IMR-90 (cell line): Measurements from ENCODE around the gene KCNAB2. TPM values are rescaled to one million over a fixed set of nuclear protein-coding genes. Genes with fewer than 3 reads are reported as not detected.

ENCODE experiments used
- ATAC-seq: fragments of 200-7000 bp; cut with Tn5 transposase; 2 replicates; pipeline ENCODE4 v1.9.1; 2020; ENCODE audit warnings: low read depth, mild to moderate bottlenecking, moderate library complexity
- BruUV-seq: library from RNA; stranded (reverse); fragments of 400-500 nt; replicated peaks from 2 replicates; lab custom pipeline; 2021; lab: Mats Ljungman, UMichigan
- CTCF ChIA-PET: fragments of 300-600 bp; formaldehyde crosslinking; extraction: SDS; loops from one replicate; lab custom pipeline; 2021; ENCODE audit warnings: antibody characterized with exemption; lab: Yijun Ruan, JAX
- POLR2A ChIA-PET: fragments of 300-600 bp; sonication (Branson Sonifier 250); formaldehyde crosslinking; loops from one replicate; lab custom pipeline; 2022; ENCODE audit warnings: antibody characterized with exemption; ENCODE audit not compliant: unreplicated experiment; lab: Charles Lee
- DNase-seq: peaks from one replicate; pipeline ENCODE4 v3.0.0; 2013
- H2AFZ ChIP-seq: replicated peaks from 2 replicates; pipeline ENCODE3; 2013; ENCODE audit warnings: low read length, mild to moderate bottlenecking; ENCODE audit not compliant: poor library complexity
- H2AK5ac ChIP-seq: 2 replicates; pipeline ENCODE4 v1.6.1; 2013; ENCODE audit warnings: low read depth, low read length, inconsistent platforms
- H2AK9ac ChIP-seq: replicated peaks from 2 replicates; pipeline ENCODE3; 2013; ENCODE audit warnings: mild to moderate bottlenecking, low read depth, low read length, moderate library complexity; ENCODE audit not compliant: poor library complexity
- H2BK120ac ChIP-seq: 2 replicates; pipeline ENCODE4 v1.6.1; 2013; ENCODE audit warnings: low read depth, low read length, inconsistent platforms
- H2BK15ac ChIP-seq: 3 replicates; pipeline ENCODE4 v1.6.1; 2013; ENCODE audit warnings: low read depth, low read length, inconsistent platforms
- H2BK20ac ChIP-seq: 2 replicates; pipeline ENCODE4 v1.6.1; 2013; ENCODE audit warnings: low read depth, mild to moderate bottlenecking, inconsistent platforms, low read length, moderate library complexity
- H2BK5ac ChIP-seq: 2 replicates; pipeline ENCODE4 v1.6.1; 2013; ENCODE audit warnings: mild to moderate bottlenecking, low read depth, low read length, inconsistent platforms; ENCODE audit not compliant: poor library complexity, severe bottlenecking
- H3K14ac ChIP-seq: replicated peaks from 2 replicates; pipeline ENCODE4 v1.6.1; 2013; ENCODE audit warnings: low read depth, low read length, inconsistent platforms
- H3K18ac ChIP-seq: 2 replicates; pipeline ENCODE4 v1.6.1; 2013; ENCODE audit warnings: low read depth, low read length, control low read depth
- H3K23ac ChIP-seq: 2 replicates; pipeline ENCODE4 v1.6.1; 2013; ENCODE audit warnings: low read depth, low read length, inconsistent platforms
- H3K27ac ChIP-seq: 2 replicates; pipeline ENCODE4 v1.5.1; 2013; ENCODE audit warnings: mild to moderate bottlenecking, control low read depth, low read length; ENCODE audit not compliant: insufficient read depth
- H3K27me3 ChIP-seq: 2 replicates; pipeline ENCODE4 v1.6.1; 2013; ENCODE audit warnings: low read length; ENCODE audit not compliant: control insufficient read depth, insufficient read depth
- H3K36me3 ChIP-seq: 2 replicates; pipeline ENCODE4 v1.6.1; 2013; ENCODE audit warnings: low read length, mixed read lengths; ENCODE audit not compliant: control insufficient read depth, insufficient read depth
- H3K4ac ChIP-seq: 2 replicates; pipeline ENCODE4 v1.6.1; 2013; ENCODE audit warnings: low read depth, low read length, inconsistent platforms
- H3K4me1 ChIP-seq: 2 replicates; pipeline ENCODE4 v1.6.1; 2013; ENCODE audit warnings: low read length, mixed read lengths; ENCODE audit not compliant: control insufficient read depth, insufficient read depth
- H3K4me2 ChIP-seq: 2 replicates; pipeline ENCODE4 v1.6.1; 2013; ENCODE audit warnings: low read depth, mild to moderate bottlenecking, control low read depth, low read length, moderate library complexity
- H3K4me3 ChIP-seq: 2 replicates; pipeline ENCODE4 v1.5.1; 2013; ENCODE audit warnings: low read depth, mild to moderate bottlenecking, control low read depth, low read length, moderate library complexity; ENCODE audit not compliant: insufficient read depth
- H3K56ac ChIP-seq: 2 replicates; pipeline ENCODE4 v1.6.1; 2013; ENCODE audit warnings: low read length, inconsistent platforms; ENCODE audit not compliant: insufficient read depth; ENCODE audit errors: extremely low read depth
- H3K79me1 ChIP-seq, 2 experiments: 2 replicates each; pipeline ENCODE4 v1.6.1; 2013; ENCODE audit warnings: low read length in 2 of 2, inconsistent platforms in 1 of 2, low read depth in 1 of 2
- H3K9ac ChIP-seq: 2 replicates; pipeline ENCODE4 v1.6.1; 2013; ENCODE audit warnings: low read depth, low read length, control low read depth
- H3K9me1 ChIP-seq: 2 replicates; pipeline ENCODE4 v1.6.1; 2013; ENCODE audit warnings: low read length, inconsistent platforms; ENCODE audit not compliant: insufficient read depth
- H3K9me3 ChIP-seq: 2 replicates; pipeline ENCODE4 v1.6.1; 2013; ENCODE audit warnings: low read length; ENCODE audit not compliant: control insufficient read depth, insufficient read depth
- H4K20me1 ChIP-seq: 2 replicates; pipeline ENCODE4 v1.6.1; 2013; ENCODE audit warnings: low read length, inconsistent platforms; ENCODE audit not compliant: insufficient read depth
- H4K5ac ChIP-seq: 2 replicates; pipeline ENCODE4 v1.6.1; 2013; ENCODE audit warnings: mild to moderate bottlenecking, low read depth, low read length, control low read depth
- H4K8ac ChIP-seq, 2 experiments: 2 replicates each; pipeline ENCODE4 v1.6.1; 2013; ENCODE audit warnings: low read depth in 2 of 2, low read length in 2 of 2, control low read depth in 1 of 2, inconsistent platforms in 1 of 2
- H4K91ac ChIP-seq: 2 replicates; pipeline ENCODE4 v1.6.1; 2013; ENCODE audit warnings: low read depth, low read length, inconsistent platforms; ENCODE audit not compliant: insufficient read depth
- CHD1 ChIP-seq: IDR thresholded peaks from 2 replicates; pipeline ENCODE4 v1.6.1; 2012; ENCODE audit warnings: low read depth, low read length, improper control_type of control experiment
- ELK1 ChIP-seq: fragments of 150-350 bp; IDR thresholded peaks from 2 replicates; pipeline ENCODE4 v1.6.1; 2016; ENCODE audit warnings: low read depth, mild to moderate bottlenecking, low read length, moderate library complexity, borderline replicate concordance
- MAZ ChIP-seq: IDR thresholded peaks from 2 replicates; pipeline ENCODE4 v1.6.1; 2012; ENCODE audit warnings: low read depth, mild to moderate bottlenecking, low read length, improper control_type of control experiment, moderate library complexity, borderline replicate concordance
- RCOR1 ChIP-seq: IDR thresholded peaks from 2 replicates; pipeline ENCODE4 v1.6.1; 2012; ENCODE audit warnings: mild to moderate bottlenecking, low read length, improper control_type of control experiment; ENCODE audit not compliant: insufficient replicate concordance
- RFX5 ChIP-seq: IDR thresholded peaks from 2 replicates; pipeline ENCODE4 v1.8.0; 2012; ENCODE audit warnings: low read depth, mild to moderate bottlenecking, low read length, moderate library complexity
- WGBS, 2 experiments: methylation state at CpG; one replicate each; pipeline versions ENCODE4 v1.1.5 to v1.1.7; 2013; ENCODE audit warnings: missing lambda C conversion rate in 2 of 2; ENCODE audit not compliant: insufficient read length in 1 of 2; ENCODE audit errors: extremely low coverage in 2 of 2; 5-methylcytosine and 5-hydroxymethylcytosine counted together
- dilution Hi-C: fragments of 300-500 bp; cut with HindIII; formaldehyde crosslinking; loops from one replicate; pipeline ENCODE4 v1.14.3; 2018; ENCODE audit warnings: low sequenced_read_pairs; ENCODE audit not compliant: unreplicated experiment
- in situ Hi-C: fragments of 300-500 bp; cut with MboI; formaldehyde crosslinking; loops from 3 replicates; pipeline ENCODE4 v1.14.3; 2019; ENCODE audit warnings: low sequenced_read_pairs, inconsistent platforms, mixed read lengths
- intact Hi-C: fragments of 100-400 bp; cut with micrococcal nuclease; formaldehyde crosslinking; loops from 2 replicates; pipeline ENCODE4 v1.10.0; 2022
- polyA plus RNA-seq, 3 experiments: library from polyadenylated mRNA; depleted of rRNA; stranded (reverse); fragments of >200 nt; gene quantifications; 2 replicates each; pipeline ENCODE4 v1.2.3, GENCODE V29; 2012; ENCODE audit warnings: low replicate concordance in 1 of 3
- total RNA-seq: library from RNA; depleted of rRNA; stranded (reverse); fragments of >200 nt; gene quantifications from 2 replicates; pipeline ENCODE4 v1.2.3, GENCODE V29; 2012

Gene KCNAB2
- total and polyA plus RNA-seq, 2 of the 4 experiments (the other 2 are of a cell fraction): 1.3 to 4.2 TPM

DNA sequence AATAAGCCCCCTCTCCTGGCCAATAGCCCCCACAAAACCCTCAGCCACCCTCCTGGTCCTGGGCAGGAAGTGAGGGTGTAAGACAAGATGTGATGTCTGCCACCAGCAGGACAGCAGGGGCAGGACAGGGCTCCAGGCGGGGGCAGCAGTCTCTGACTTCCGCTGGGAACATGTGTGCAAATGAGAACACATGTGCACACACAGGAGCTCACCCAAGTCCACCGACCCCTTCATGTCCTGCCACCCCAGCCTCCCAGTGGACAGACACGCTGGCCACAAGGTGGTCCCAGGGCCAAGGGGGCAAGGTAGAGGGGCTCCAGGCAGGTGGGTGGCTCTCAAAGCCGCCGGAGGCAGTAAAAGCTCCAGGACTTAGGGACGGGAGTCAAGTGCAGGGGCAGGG lies 60.1 kb downstream of the KCNAB2 start:
- H3K27ac ChIP-seq: no peak overlapping the region
- no peak overlapping the region for H3K4ac ChIP-seq
- no peak overlapping the region for H3K18ac ChIP-seq
- H3K14ac ChIP-seq: no peak overlapping the region
- no peak overlapping the region for H2AK5ac ChIP-seq
- no peak overlapping the region for H2AFZ ChIP-seq
- H3K9me1 ChIP-seq: no peaks in the 10 kb centered on the region
- intact Hi-C loops (no loop called here), dilution Hi-C loops (no loop called here), in situ Hi-C loops (no loop called here)
- CTCF ChIA-PET: interaction anchor here (1.1 kb wide), 1 partner anchor 139 kb away, joined by 4 read pairs; no protein-coding TSS in a partner anchor
- H3K27me3 ChIP-seq: peaks cover 31% of the 10 kb centered on the region; the same call in 1 of the 2 replicates
- no peak overlapping the region for H2BK120ac ChIP-seq
- H3K23ac ChIP-seq: no peak overlapping the region
- no peak overlapping the region for H3K9ac ChIP-seq
- BruUV-seq: no TSS peak
- H3K4me3 ChIP-seq: no peak overlapping the region
- no peak overlapping the region for H4K8ac ChIP-seq
- H2BK20ac ChIP-seq: no peak overlapping the region
- WGBS, 2 experiments: 67% methylated on average over 3 of the region's 7 CpGs; no CpG with 5 or more reads in 1 of the 2 experiments
- H4K20me1 ChIP-seq: no peaks in the 10 kb centered on the region
- no peak overlapping the region for H2BK5ac ChIP-seq
- no peak overlapping the region for H4K91ac ChIP-seq
- no peak for DNase-seq
- no peak overlapping the region for H3K56ac ChIP-seq
- no peak for ATAC-seq
- no peak overlapping the region for H2BK15ac ChIP-seq
- no peaks in the 10 kb centered on the region for H3K79me1 ChIP-seq
- TF ChIP-seq RFX5 (no peak), ELK1 (no peak), MAZ (no peak), RCOR1 (no peak), CHD1 (no peak)
- H2AK9ac ChIP-seq: no peak overlapping the region
- H4K5ac ChIP-seq: no peak overlapping the region
- POLR2A ChIA-PET: no interaction called here
- H3K4me2 ChIP-seq: no peak overlapping the region
- no peaks in the 10 kb centered on the region for H3K9me3 ChIP-seq
- H3K36me3 ChIP-seq: no peaks in the 10 kb centered on the region
- H3K4me1 ChIP-seq: no peaks in the 10 kb centered on the region; the same call in 1 of the 2 replicates
